ENCODE results near the gene BIRC6.
"Not testable (repeated sequence)": the region's sequence is repeated elsewhere in the genome, so short reads cannot be mapped to it uniquely, and the experiment has no call there.

The BIRC6 gene, protein sequence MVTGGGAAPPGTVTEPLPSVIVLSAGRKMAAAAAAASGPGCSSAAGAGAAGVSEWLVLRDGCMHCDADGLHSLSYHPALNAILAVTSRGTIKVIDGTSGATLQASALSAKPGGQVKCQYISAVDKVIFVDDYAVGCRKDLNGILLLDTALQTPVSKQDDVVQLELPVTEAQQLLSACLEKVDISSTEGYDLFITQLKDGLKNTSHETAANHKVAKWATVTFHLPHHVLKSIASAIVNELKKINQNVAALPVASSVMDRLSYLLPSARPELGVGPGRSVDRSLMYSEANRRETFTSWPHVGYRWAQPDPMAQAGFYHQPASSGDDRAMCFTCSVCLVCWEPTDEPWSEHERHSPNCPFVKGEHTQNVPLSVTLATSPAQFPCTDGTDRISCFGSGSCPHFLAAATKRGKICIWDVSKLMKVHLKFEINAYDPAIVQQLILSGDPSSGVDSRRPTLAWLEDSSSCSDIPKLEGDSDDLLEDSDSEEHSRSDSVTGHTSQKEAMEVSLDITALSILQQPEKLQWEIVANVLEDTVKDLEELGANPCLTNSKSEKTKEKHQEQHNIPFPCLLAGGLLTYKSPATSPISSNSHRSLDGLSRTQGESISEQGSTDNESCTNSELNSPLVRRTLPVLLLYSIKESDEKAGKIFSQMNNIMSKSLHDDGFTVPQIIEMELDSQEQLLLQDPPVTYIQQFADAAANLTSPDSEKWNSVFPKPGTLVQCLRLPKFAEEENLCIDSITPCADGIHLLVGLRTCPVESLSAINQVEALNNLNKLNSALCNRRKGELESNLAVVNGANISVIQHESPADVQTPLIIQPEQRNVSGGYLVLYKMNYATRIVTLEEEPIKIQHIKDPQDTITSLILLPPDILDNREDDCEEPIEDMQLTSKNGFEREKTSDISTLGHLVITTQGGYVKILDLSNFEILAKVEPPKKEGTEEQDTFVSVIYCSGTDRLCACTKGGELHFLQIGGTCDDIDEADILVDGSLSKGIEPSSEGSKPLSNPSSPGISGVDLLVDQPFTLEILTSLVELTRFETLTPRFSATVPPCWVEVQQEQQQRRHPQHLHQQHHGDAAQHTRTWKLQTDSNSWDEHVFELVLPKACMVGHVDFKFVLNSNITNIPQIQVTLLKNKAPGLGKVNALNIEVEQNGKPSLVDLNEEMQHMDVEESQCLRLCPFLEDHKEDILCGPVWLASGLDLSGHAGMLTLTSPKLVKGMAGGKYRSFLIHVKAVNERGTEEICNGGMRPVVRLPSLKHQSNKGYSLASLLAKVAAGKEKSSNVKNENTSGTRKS (N-terminal part only)
- 399 to 658 reads per million in 2 donors for total RNA-seq

DNA sequence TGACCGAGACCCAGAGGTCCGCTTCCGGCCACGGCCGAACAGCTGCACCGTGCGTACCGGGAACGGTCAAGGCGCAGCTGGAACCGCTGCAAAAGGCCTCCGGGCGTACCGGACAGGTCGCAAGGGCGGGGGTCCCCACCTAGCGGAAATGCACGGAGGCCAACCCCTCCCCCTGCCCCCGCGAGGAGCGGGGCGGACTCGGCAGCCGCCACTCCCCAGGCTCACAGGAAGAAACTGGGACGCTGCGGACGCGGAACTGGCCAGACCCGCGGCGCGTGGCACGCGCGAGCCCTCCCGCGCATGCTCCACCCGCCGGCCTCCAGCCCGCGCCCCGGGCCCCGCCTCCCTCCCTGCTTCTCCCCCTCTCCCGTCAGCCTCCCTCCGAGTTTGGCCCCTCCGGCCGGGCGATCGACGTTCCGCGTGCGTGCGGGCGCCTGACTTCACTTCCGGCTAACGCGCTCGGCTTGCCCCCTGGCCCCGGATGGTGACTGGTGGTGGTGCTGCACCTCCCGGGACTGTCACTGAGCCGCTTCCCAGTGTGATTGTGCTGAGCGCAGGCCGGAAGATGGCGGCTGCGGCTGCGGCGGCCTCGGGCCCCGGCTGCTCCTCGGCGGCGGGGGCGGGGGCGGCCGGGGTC lies at the start of gene BIRC6:
BIRC6 (plus strand) TSS at position 343 of the 637 bp plus-strand sequence; CDS start at position 482, 139 bp downstream.
- peak; percentile 74 for DNase-seq

DNA sequence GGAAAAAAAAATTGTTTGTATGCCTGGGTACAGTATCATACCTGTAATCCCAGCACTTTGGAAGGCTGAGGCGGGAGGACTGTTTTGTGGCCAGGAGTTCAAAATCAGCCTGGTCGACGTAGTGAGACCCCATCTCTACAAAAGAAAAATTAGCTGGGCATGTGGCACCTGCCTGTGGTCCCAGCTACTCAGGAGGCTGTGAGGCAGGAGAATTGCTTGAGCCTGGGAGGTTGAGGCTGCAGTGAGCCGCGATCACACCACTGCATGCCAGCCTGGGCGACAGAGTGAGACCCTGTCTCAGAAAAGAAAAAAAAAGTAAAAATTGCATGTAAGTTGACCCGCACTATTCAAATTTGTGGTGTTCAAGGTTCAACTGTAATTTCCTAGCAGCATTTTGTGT lies 46.2 kb upstream of the BIRC6 start:
- DNase-seq: no peak

DNA sequence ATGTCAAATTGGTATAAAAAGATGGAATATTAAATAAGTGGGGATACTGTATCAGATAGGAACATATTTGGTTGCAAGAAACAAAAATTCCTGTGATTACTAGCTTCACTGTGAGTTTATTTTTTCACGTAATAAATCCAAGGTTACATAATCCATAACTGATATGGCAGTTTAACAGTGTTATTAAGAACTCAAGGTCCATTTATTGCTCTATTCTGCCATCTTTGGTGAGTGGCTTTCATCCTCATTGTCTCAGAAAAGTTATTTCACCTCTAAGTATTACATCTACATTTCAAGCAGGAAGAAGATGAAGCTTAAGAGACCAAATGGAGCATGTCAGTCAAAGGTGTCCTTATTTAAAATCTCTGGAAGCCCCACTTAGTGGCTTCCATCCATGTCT lies 41.9 kb upstream of the BIRC6 start:
- no peak for DNase-seq

DNA sequence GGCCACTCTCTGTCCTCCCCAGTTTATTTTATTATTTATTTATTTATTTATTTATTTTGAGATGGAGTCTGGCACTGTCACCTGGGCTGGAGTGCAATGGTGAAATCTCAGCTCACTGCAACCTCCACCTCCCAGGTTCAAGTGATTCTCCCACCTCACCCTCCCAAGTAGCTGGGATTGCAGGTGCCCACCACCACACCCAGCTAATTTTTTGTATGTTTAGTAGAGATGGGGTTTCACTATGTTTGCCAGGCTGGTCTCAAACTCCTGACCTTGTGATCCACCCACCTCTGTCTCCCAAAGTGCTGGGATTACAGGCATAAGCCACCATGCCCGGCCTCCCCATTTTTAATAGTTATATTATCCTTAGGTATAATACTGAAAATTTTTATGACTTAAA lies 28.1 kb upstream of the BIRC6 start:
- not testable (repeated sequence) for DNase-seq

DNA sequence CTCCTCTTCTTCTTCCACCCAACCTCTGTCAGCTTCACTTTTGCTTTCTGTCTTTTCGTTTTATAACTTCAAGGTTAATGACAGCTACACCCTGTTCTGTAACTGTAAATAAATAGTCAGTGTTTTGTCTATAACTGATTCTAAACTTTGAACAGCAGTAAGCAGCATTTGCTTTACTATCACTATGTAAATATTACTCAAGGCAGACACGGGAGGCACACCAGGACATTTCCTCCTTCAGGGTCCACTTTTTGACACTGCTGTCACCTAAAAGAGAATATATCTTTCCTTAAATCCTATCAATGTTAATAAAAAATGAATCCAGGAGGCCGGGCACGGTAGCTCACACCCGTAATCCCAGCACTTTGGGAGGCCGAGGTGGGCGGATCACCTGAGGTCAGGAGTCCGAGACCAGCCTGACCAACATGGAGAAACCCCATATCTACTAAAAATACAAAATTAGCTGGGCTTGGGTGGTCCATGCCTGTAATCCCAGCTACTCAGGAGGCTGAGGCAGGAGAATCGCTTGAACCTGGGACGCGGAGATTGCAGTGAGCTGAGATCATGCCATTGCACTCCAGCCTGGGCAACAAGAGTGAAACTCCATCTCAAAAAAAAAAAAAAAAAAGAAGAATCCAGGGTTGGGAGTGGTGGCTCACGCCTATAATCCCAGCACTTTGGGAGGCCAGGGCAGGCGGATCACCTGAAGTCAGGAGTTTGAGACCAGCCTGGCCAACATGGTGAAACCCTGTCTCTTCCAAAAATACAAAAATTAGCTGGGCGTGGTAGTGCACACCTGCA lies 27.4 kb upstream of the BIRC6 start:
- DNase-seq: not testable (repeated sequence)

DNA sequence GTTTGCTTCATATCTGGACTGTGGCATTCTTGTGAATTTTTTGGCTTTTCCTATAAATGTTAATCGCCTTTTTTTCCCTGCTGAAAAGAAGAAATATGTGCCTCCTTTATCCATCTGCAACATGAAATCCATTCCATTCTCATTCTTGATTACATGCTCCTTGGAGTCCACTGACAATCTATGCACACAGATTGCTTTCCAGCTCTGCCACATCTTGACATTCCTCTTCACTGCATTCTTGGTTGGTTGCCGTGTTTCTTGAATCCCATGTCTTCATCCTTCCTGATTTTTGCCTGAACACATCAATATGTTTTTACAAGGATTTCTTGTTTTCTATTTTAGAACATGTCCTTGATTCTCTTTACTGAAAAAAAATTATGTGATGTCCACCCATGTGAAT lies 26.7 kb upstream of the BIRC6 start:
- DNase-seq: no peak

DNA sequence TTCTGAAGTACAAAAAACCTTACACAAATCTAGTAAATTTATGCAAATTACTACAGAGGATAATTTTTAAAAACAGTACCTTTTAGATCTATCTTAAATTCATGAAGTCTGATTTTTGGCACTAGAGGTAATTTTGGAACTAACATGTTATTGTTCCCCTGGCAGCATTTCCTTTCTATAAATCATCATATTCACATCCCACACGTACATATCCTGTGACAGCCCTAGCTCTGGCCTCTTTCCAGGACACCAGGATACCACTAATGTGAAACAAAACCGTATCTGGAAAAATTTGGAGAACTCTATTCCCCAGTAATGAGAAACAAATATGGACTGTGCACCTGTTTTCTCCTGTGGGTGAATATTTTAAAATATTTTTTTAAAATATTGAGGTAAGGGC lies 14.0 kb upstream of the BIRC6 start:
- DNase-seq: no peak

DNA sequence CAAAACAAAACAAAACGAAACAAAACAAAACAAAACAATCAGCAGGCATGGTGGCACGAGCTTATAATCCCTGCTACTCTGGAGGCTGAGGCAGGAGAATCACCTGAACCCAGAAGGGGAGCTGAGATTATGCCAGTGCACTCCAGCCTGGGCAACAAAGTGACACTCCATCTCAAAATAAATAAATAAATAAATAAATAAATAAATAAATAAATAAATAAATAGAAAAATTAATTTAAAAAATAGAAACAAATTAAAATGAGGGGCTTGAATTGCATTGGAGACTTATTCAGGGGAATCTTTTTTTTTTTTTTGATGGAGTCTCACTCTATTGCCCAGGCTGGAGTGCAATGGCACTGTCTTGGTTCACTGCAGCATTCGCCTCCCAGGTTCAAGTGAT lies 6.0 kb upstream of the BIRC6 start:
- not testable (repeated sequence) for DNase-seq

DNA sequence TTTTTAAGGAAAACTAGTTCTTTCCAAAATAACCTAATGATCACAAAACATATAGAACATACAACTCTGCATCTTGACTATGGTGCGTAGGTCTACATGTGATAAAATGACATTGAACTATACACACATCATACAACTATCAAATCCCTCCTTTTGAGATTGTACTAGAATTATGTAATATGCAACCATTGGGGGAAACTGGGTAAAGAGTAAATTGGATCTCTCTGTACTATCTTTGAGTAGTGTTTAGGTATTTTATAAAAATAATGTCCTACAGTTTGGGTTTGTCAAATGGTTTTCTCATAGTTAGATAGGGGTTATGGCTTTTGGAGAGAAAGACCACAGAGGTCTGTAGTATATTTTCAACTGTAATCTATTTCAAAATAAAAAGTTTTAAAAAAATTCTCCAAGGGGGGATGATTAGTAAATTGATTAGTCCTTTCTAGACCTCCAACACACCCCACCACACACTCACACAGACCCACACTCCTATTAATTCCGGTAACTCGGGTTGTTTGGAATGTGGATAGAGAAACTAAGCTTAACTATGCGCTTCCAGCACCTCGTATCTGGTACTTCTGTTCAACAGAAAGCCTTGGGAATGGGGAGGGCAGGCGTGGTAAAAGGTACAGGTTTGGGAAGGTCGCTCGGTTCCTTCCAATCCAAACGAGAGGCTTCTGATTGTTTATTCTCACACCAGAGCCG lies 695 bp upstream of the BIRC6 start:
- no peak for DNase-seq

DNA sequence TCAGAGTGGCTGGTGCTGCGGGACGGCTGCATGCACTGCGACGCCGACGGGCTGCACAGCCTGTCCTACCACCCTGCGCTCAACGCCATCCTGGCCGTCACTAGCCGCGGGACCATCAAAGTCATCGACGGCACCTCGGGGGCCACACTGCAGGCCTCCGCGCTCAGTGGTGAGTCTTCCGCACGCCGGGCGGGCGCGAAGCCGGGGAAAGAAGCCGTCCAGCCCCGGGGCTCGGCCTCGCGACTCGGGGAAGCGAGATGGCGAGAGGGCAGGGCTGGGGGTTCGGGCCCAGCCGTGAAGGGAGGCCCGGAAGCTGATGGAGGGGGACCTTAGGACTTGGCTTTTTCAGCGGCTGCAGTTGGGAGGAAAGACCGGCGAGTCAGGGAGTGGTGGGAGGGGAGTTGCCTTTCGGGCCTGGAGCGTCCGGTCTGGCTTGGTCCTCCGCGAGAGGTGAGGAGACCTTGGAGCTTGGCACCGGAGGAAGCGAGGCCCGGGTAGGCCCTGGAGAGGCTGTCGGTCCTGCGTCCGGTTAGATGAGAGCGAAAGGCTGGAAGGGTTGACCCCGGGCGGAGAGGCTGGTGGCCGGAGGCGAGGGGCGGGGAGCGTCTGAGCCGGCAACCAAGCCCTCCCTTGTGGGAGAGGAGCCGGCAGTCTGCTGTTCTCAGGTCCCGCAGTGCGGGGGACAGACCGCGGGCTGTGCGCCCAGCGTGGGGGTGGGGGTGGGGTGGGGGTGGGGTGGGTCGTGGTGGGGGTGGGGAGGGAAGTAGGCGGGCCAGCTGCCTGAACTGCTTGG lies 691 bp downstream of the BIRC6 start:
- peak; percentile 14 for DNase-seq

DNA sequence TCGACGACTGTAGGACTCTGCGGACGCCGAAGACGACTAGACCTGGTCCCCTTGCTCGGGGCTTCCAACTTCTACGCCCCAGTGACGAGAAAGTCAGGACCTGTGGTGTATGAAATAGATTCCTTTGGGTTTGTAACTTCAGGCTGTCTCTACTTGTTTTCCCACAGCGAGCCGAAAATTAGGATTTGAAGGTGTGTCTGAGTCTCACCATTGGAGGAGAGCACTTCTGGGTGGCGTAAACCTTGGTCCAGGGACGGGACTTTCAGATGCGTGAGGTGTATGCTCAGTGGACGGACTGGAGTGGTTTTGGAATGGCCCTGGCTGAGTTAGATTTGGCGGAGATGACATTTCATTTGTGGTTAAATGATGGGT lies 1.3 kb downstream of the BIRC6 start:
- DNase-seq: peak; percentile 2

DNA sequence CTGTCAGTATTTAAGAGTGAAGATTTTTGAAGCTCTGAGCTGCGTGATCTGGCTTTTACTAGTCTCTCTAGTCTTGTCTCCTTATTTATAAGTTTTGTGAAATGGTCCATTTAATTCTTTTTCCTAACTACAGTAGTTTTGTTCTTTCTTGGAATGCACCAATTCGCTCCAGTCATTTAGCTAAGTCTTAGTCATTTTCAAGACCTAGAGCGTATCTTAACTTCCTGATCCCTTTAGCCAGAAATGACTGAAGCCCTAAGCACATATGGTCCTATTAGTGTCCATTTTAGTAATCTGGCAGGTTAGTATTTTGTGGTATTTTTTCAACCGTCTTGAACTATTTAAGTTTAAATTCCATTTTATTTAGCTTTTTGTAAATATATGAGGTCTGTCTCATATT lies 3.6 kb downstream of the BIRC6 start:
- DNase-seq: no peak

DNA sequence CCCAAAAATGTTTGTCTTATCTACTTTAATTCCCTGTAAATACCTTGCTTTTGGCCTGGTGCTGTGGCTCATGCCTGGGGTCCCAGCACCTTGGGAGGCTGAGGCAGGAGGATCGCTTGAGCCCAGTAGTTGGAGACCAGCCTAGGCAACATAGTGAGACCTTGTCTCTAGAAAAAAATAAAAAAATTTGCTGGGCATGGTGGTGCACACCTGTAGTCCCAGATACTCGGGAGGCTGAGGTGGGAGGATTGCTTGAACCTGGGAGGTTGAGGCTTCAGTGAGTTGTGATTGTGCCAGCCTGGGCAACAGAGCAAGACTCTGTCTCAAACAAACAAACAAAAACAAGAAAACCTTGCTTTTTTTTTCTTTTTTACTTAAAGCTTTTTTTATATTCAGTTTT lies 6.2 kb downstream of the BIRC6 start:
- DNase-seq: not testable (repeated sequence)

DNA sequence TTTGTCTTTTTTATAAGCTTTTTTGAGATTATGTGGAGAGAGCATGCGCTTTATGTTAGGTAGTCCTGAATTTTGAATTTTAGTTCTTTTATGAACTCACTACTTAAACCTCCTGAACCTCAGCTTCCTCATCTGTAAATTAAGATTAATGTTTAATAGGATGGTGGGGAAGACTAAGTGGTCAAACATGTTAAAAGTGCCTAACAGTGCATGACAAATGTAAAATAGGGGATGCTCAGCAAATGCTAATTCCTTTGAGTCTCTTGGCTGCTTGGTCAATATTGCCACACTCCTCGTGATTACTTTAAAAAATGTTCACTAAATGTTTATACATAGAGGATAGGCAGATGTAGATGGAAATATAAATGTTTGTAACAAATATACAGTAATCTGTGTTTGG lies 6.8 kb downstream of the BIRC6 start:
- DNase-seq: no peak

DNA sequence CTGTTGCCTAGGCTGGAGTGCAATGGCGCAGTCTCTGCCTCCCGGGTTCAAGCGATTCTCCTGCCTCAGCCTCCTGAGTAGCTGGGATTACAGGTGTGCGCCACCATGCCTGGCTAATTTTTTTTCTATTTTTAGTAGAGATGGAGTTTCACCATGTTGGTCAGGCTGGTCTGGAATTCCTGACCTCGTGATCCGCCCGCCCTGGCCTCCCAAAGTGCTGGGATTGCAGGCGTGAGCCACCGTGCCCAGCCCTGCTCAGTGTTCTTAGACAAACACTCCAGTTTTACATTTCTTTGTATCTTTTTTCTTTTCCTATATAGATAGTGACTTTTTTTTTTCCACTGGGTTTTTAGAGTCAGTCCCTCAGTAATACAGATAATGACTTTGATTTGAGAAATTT lies 7.5 kb downstream of the BIRC6 start:
- DNase-seq: not testable (repeated sequence)

DNA sequence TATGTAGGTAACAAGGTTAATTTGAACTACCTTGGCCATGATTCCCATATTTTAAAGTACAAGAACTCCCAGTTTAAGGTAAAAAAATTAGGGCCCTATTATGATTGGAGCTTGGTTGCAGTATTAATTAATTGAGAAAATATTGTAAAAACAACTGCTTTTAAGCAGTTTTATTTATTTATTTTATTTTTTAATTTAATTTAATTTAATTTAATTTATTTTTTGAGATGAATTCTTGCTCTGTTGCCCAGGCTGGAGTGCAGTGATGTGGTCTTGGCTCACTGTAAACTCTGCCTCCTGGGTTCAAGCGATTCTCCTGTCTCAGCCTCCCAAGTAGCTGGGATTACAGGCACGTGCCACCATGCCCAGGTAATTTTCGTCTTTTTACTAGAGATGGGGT lies 8.9 kb downstream of the BIRC6 start:
- DNase-seq: not testable (repeated sequence)

DNA sequence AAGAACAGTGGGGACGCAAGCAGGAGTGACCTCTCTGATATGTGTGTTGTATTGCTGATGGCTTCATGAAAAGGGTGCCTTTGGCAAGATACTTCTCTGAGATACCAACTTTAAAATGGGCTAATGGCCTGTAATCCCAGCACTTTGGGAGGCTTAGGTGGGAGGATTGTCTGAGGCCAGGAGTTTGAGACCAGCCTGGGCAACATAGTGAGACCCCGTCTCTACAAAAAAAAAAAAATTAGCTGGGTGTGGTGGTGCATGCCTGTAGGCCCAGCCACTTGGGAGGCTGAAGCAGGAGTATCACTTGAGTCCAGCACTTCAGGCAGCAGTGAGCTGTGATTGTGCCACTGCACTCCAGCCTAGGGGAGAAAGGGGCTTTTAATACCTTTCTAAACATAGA lies 9.8 kb downstream of the BIRC6 start:
- no peak for DNase-seq

DNA sequence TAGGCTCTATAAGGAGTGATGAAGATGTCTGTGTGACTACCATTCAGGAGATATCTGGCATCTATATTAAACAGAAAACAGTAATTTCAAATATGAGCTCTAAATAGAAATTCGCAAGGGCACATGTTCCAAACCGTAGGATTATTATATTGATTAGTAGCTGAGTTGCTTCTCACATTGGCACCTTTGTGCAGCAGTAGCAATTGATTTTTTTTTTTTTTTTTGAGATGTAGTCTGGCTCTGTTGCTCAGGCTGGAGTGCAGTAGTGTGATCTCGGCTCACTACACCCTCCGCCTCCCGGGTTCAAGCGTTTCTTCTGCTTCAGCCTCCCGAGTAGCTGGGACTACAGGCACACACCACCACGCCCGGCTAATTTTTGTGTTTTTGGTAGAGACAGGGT lies 12.4 kb downstream of the BIRC6 start:
- DNase-seq: no peak

DNA sequence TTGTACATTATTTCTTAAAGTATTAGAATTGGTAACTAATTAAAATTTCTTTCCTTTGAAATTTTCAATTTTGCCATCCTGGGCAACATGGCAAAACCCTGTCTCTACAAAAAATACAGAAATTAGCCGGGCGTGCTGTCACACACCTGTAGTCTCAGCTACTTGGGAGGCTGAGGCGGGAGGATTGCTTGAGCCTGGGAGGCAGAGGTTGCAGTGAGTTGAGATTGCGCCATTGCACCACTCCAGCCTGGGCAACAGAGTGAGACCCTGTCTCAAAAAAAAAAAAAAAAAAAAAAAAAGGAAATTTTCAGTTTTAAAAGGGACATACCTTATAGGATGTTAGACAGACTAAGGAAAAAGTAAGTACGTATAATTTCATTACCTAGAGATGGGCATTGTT lies 14.1 kb downstream of the BIRC6 start:
- not testable (repeated sequence) for DNase-seq

All from T-helper 9 cell (primary cell).